Right lung (tissue), 5 donors: Measurements from ENCODE around the gene NKIRAS1. TPM values are rescaled to one million over a fixed set of nuclear protein-coding genes. Genes with fewer than 3 reads are reported as not detected.
"Not testable (repeated sequence)": the region's sequence is repeated elsewhere in the genome, so short reads cannot be mapped to it uniquely, and the experiment has no call there.

Experiments
- DNase-seq, 2 donors: peaks; one replicate each; pipeline ENCODE4 v3.0.0-alpha.2; 2013
- polyA plus RNA-seq, 5 donors: library from polyadenylated mRNA; unstranded; fragments of 120-200 nt; gene quantifications; one replicate each; pipeline versions ENCODE4 v1.2.1 to v1.2.3, GENCODE V29; 2013; ENCODE audit warnings: inconsistent platforms in 1 of 5, low replicate concordance in 1 of 5; ENCODE audit not compliant: insufficient read length in 5 of 5, insufficient read depth in 1 of 5

NKIRAS1 gene
- polyA plus RNA-seq, 5 donors, result 12.7 to 18.3 (median 16.5) TPM

- no peak for DNase-seq
Measured at GRCh38 chr3:23911397-23911796, 5.4 kb downstream of the NKIRAS1 start.

GRCh38 chr3:23909341-23909740 is 7.4 kb downstream of the NKIRAS1 start:
- no peak for DNase-seq

- no peak for DNase-seq
Measured at GRCh38 chr3:23904545-23904944, 12.2 kb downstream of the NKIRAS1 start.

- no peak for DNase-seq
Measured at GRCh38 chr3:23900744-23901143, 16.0 kb downstream of the NKIRAS1 start.

GRCh38 chr3:23895181-23895580 is 21.6 kb downstream of the NKIRAS1 start:
- DNase-seq, result no peak

- DNase-seq, result no peak
Measured at GRCh38 chr3:23894254-23895061, 22.3 kb downstream of the NKIRAS1 start.

GRCh38 chr3:23889950-23890349 is 26.8 kb downstream of the NKIRAS1 start:
- DNase-seq, result no peak

- no peak for DNase-seq
Measured at GRCh38 chr3:23889386-23889785, 27.4 kb downstream of the NKIRAS1 start.

GRCh38 chr3:23888617-23889228 is 28.1 kb downstream of the NKIRAS1 start:
- DNase-seq, result peak in 1 of 2 donors; percentile 28

GRCh38 chr3:23886311-23886710 is 30.5 kb downstream of the NKIRAS1 start:
- no peak for DNase-seq

GRCh38 chr3:23885210-23885609 is 31.6 kb downstream of the NKIRAS1 start:
- no peak for DNase-seq

- DNase-seq, result no peak
Measured at GRCh38 chr3:23884481-23884880, 32.3 kb downstream of the NKIRAS1 start.

GRCh38 chr3:23882487-23882918 is 34.3 kb downstream of the NKIRAS1 start:
- no peak for DNase-seq

- not testable (repeated sequence) for DNase-seq
Measured at GRCh38 chr3:23881993-23882392, 34.8 kb downstream of the NKIRAS1 start.

- no peak for DNase-seq
Measured at GRCh38 chr3:23880703-23881339, 36.0 kb downstream of the NKIRAS1 start.

GRCh38 chr3:23879485-23879884 is 37.3 kb downstream of the NKIRAS1 start:
- no peak for DNase-seq

GRCh38 chr3:23877329-23877980 is 39.3 kb downstream of the NKIRAS1 start:
- no peak for DNase-seq

GRCh38 chr3:23876923-23877322 is 39.9 kb downstream of the NKIRAS1 start:
- no peak for DNase-seq

- no peak for DNase-seq
Measured at GRCh38 chr3:23875113-23875725, 41.6 kb downstream of the NKIRAS1 start.

- DNase-seq, result no peak
Measured at GRCh38 chr3:23874359-23875112, 42.3 kb downstream of the NKIRAS1 start.

- no peak for DNase-seq
Measured at GRCh38 chr3:23873941-23874340, 42.8 kb downstream of the NKIRAS1 start.
